Adrenal gland (tissue), 5 donors: ENCODE data around the gene ABCA4.

Source experiments
- POLR2A ChIP-seq, 2 donors: fragments of 450-650 bp; IDR thresholded peaks; one replicate each; pipeline ENCODE4 v1.6.1; 2017; ENCODE audit warnings: antibody characterized with exemption in 2 of 2, mild to moderate bottlenecking in 2 of 2, moderate library complexity in 1 of 2
- TF ChIP-seq, protein P1 (sequence below), 6 experiments: fragments of 450-650 bp in 4 of 6; fragments of 200-600 bp in 2 of 6; sonication (generic) in 1 of 6; IDR thresholded peaks; 1 replicate in 5 of 6; 2 replicates in 1 of 6; pipeline versions ENCODE4 v1.5.1 to v1.8.0; 2016 to 2021; ENCODE audit warnings: antibody characterized with exemption in 6 of 6, mild to moderate bottlenecking in 2 of 6, moderate library complexity in 1 of 6
- donor health status: DM: no; HTN: no; CAD: no.

- TF ChIP-seq, protein P1, sequence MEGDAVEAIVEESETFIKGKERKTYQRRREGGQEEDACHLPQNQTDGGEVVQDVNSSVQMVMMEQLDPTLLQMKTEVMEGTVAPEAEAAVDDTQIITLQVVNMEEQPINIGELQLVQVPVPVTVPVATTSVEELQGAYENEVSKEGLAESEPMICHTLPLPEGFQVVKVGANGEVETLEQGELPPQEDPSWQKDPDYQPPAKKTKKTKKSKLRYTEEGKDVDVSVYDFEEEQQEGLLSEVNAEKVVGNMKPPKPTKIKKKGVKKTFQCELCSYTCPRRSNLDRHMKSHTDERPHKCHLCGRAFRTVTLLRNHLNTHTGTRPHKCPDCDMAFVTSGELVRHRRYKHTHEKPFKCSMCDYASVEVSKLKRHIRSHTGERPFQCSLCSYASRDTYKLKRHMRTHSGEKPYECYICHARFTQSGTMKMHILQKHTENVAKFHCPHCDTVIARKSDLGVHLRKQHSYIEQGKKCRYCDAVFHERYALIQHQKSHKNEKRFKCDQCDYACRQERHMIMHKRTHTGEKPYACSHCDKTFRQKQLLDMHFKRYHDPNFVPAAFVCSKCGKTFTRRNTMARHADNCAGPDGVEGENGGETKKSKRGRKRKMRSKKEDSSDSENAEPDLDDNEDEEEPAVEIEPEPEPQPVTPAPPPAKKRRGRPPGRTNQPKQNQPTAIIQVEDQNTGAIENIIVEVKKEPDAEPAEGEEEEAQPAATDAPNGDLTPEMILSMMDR (IDR thresholded peaks at IDR 0.05) = no peak
- TF ChIP-seq POLR2A (IDR thresholded peaks at IDR 0.05) = no peak
Observed at GRCh38 chr1:93992190-93992589, 128.8 kb downstream of the ABCA4 start.
